GM19239 (cell line): ENCODE results near the gene SH3YL1.

Experiments
- DNase-seq: peaks from one replicate; pipeline ENCODE4 v3.0.0; 2011; ENCODE audit warnings: low spot score; ENCODE audit not compliant: insufficient read length
- FAIRE-seq: peaks from 2 replicates; lab custom pipeline; 2011; peaks lifted over from hg19 to GRCh38; lab: Jason Lieb, UNC

The SH3YL1 gene

DNA sequence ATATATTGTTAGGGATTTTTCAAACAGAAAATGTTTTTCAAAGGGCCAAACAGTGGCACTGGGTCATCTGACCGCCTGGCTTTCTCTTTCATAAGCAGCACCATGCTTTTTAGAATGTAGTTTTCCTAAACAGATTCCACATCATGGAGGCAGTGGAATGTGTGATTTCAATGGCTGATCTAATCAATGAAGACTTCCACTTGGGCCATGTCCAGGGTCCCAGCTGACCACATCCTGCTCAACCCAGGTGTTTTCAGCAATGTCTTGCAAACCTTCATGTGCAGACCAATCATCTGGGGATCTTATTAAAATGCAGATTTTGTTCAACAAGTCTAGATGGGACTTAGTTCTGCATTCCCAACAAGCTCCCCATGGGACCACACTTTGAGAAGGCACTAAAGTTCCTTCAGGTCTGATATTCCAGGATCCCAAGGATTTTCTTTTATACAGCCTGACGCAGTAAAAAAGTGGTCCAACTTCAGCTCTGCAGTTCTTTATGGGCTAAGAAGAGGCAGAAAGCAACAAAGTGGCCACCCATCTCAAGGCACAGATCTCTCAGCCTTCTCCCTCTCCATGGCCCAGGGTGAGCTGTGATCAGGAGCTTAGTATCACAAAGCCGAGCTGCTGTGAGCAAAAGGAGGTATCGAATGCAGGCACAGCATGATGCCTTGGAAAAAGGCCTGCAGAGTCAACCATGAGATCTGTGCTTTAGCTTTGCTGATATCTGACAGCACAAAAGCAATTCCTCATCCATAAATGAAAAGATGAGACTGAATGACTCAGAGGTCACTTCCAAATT is 20.4 kb upstream of the SH3YL1 start:
- no peak for FAIRE-seq
- no peak for DNase-seq

DNA sequence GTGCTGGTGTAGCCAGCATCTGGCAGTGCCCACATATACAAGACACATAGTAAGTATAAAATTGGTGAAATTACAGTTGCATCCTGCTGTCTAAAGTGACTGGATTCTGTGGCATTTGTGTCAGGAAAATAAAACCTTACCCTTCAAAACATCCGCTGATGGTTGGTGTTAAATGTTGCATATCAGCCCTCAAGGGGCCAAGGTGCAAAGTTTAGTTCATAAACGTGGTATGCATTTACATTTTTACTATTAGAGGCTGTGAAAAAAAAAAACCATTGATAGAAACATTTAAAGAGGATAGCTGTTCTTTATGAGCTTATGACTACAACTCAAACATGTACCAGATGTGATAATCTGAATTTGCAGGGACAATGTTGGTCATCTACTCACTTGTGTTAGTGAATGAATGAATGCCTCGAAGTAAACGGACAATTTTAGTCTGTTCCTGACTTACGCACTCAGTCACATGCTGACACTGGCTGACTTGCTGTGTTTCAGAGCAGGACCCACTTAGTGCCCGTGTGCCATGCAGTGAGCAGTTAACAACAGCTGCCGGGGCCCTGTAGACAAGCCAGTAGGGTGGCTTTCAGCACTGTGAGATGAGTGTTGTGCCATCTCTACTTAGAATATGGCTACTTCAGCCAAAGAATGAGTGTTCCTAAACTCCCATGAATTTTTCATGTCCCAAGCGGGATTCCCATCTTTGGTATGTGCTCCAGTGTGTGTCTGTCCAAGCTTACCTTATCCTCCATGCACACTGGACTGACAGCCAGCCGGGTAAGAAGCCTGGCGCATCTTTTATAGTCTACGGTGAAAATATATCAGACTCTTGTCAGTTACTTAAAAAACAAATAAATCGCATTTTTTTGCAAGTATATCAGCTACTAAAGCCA is 18.8 kb upstream of the SH3YL1 start:
- no peak for FAIRE-seq
- DNase-seq: no peak

DNA sequence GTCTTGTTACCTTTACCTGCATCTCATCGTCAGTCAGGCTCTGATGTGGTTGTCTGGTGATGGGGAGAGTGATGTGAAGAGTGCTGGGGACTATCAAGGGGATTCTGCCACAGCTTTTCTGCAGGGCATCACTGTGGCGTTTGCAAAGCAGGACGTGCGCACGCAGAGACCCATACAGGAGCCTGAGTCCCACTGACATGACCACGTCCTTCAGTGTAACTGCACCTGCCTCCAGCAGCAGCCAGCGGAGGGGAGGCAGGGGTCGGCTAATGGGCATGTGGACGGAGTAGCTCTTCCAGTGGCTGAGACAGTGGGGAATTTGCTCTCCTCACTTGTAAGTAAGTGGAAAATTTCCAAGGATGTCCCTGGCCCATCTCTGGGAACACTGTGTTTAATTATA is 17.5 kb upstream of the SH3YL1 start:
- DNase-seq (no peak), FAIRE-seq (no peak)

DNA sequence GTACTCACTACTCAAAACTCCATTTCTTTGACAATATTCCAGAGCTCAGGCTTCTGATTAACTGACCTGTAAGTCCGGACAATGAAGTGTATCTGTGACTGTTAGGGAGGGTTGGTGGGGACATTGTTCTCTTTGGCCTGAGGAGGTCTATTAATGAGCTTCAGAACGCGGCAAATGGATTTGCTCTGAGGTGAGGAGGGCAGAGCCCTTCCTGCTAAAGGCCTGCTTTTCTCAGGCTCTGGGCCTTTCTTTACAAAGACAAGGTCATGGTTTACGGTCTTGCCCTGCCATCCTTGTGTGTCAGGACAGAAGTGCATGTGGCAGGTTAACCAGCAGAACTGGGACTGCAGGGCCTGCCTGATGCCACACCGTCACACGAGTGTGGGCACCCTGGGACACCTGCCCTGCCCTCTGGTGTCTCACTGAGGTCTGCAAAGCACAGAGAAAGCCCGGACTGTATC is 16.8 kb upstream of the SH3YL1 start:
- DNase-seq (no peak), FAIRE-seq (no peak)

DNA sequence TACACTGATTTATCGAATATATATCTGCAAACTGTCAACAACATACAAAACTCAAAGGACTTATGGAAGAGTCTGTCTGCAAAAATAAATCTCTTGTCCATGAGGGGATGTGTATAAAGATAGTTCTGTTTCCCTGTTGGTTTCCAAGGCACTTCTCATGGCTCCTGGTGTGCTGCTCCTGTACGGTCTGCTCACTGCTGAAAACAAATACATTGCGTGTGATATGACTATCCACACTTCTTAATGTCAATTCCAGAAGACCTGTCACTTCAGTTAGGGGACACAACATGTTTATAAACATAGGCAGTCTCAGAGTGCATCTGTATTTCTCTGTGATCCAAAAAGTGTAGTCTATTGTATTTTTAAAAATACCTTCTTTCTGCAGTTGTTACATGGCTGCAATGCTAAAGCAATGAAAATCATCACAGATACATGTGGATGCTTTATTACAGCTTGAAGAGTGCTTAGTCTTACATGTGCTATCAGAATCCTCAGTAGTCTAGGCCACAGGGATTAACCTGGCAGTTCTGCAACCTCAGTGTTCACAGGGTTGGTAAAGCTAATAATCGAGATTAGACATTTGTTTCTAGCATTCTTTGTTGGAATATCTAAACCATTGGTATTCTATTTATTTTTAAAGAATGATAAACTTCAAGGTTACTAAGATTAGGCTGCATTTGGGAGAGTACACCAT is 16.3 kb upstream of the SH3YL1 start:
- FAIRE-seq: no peak

DNA sequence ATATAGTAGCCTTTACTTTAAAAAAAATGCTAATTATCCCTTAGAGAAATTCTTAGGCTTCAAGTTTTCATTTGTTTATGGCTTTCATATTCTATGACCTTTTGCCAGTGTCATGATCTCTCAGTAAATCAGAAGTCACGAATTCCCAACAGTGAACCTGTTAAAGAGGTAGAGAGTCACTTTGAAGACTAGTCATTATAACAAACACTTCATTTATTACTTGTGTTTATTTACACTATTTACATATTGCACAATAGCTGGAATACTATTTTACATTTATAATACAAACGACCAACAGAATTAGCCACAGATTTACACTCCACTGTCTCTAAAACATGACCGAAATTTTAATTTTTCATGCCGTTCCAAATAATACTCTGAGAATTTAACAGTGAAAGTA is 15.5 kb upstream of the SH3YL1 start:
- FAIRE-seq: no peak
- DNase-seq: no peak

More for the DNA sequence above, 16.3 kb upstream of the SH3YL1 start:
- no peak for DNase-seq

DNA sequence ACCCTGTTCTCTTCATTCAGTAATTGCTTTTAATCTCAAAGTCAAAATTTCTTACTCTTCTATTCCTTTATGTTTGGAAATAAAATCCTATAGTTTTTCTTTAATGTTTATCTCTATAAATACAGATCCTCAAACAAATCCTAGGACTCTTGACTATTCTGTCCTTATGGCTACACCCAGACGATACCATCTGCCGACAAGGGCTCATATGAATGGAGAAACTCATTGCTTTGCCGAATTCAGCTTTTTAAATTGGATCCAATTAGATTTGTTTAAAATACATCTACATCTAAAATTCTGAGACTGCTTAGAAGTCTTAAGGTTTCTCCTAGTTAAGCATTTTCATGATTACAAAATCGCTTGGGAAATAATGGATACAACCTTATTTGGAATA is 15.1 kb upstream of the SH3YL1 start:
- no peak for FAIRE-seq
- DNase-seq: no peak

DNA sequence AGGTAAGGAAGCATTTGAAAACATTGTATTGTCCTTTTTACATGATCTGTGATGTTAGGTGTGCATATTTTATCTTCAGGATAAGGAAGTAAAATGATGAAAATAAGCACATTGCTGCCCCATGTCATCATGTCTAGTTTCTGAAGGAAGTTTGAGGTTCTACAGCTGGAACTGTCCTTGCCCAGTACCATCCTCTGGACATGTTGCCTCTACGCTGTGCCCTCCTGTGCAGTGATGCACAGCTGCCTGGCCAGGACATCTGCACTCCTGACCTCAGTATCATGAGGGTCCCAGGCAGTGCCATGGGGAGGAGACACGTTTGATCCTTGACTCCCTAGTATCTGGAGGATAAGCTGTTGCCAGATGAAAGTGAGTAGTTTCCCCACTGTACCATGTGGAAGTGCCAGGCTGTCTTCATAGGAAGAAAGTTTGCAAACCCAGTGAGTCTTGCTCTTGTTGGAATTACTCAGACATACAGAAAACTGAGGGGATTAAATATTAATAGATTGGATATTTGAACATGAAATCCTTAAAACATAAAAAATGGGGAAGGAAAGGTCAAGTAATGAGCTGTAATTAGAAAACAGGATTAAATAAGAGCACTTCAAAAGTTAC is 14.6 kb upstream of the SH3YL1 start:
- FAIRE-seq: no peak

DNA sequence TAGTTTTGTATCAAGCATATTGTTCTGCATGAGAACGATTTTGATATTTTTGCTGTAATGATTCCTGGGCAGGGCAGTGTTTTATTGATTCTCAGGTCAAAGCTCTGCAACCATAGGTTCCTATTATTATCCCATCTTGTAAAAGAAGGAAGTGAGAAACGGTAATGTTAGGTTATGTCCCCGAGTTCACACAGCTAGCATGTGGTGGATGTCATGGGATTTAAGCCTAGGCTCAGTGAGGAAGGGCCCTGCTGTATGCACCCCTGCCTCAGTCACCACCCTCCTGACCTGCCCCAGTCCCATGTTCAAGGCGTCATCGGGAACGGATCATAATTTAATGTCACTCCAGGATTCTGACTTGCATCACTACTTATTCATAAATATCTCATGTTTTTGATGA is 11.6 kb upstream of the SH3YL1 start:
- FAIRE-seq: peak; percentile 54
- DNase-seq: no peak

More for the DNA sequence above, 14.6 kb upstream of the SH3YL1 start:
- DNase-seq: no peak

DNA sequence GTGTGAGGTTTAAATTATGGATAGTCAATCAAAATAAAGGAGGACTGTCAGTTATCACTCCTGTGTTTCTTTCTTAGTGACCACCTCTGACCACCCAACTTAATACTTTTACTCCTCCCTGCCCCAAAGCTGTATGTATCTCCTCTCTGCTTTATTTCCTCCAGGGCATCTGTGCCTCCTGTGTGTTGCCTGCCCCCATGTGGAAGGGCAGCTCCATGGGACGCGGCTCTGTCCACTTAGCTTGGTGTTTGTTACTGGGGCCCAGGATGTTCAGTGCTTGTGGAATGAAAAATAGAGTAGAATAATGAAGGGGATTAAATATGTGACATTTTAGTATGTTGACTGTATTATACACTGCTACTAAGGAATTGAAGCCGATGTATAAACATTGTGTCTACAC is 10.7 kb upstream of the SH3YL1 start:
- DNase-seq: no peak
- FAIRE-seq: no peak

DNA sequence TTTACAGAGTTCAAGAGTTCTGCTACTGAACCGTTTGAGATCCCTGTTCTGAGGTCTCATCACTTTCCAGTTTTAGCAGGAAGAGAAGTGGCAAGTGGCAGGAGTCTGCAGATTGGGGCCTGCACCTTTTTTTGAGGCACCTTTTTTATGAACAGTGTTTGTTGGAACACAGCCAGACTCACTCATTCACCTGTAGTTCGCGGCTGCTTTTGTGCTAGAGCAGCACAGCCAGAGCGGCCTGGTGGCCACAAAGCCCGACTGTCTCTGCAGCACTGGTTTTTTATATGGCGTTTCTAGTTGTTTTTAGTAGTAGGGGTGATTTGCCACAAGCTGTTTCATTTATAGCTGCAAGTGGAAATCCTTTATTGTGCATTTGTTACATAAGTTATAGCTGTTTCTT is 9.5 kb upstream of the SH3YL1 start:
- no peak for FAIRE-seq
- no peak for DNase-seq

DNA sequence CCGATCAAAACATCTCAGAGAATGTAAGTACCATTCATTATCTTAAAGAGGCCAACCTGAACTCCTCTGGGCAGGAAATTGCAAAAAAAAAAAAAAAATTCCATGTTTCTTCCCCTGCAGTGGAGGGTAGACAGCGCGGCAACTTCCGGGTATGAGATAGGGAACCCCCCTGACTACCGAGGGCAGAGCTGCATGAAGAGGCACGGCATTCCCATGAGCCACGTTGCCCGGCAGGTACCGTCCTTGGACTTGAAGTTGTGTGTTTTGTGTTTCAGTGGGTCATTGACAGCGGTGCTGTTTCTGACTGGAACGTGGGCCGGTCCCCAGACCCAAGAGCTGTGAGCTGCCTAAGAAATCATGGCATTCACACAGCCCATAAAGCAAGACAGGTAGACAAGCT is 8.1 kb upstream of the SH3YL1 start:
- DNase-seq: no peak
- no peak for FAIRE-seq

DNA sequence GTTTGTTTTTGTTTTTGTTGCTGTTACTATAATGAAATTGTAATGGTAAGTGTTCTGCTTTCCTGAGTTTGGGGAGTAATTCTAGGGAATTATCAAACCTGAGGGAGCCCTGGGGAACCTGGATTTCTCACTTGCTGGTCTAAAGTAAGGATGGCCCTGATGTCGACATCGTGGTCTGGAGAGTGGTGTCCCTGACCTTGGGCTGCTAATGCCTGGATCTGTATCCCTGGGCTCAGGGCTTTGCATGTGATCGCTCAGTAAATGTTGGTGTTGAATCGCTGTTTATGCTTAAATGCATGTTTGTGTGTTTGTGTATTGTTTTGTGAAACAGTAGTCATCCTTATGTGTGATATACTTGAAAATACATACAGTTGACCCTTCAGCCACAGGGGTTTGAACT is 7.0 kb upstream of the SH3YL1 start:
- FAIRE-seq (no peak), DNase-seq (no peak)

DNA sequence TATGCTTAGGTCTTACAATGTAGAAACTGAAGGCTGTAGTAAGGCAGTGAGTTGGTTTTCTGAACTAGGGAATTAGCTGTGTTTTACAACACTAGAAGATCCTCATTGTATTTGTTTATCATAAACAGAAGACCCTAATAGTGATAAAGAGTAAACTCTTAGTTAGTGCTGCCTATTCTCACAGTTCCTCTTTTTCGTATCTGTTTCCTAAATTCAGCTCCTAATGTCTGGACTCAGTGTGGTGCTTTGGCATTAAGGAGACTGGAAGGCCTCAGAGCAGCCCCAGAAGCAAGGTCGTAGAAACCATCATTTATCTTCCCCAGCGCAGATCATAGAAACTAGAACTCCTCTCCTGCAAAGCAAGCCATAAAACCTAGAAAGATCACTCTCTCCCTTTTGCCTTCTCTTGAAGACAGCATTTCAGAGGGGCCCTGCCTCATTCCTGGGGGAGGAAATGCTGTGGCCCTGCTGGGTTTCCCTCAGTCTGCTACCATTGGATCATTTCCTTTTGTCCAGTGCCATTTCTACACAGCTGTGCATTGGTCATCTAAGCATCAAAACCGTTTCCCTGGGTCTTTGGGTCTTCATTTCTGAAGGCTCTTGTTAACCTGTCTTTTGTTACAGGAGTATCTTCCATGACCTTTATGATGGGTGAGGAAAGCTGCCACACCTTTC is 5.7 kb upstream of the SH3YL1 start:
- no peak for DNase-seq
- FAIRE-seq: no peak

DNA sequence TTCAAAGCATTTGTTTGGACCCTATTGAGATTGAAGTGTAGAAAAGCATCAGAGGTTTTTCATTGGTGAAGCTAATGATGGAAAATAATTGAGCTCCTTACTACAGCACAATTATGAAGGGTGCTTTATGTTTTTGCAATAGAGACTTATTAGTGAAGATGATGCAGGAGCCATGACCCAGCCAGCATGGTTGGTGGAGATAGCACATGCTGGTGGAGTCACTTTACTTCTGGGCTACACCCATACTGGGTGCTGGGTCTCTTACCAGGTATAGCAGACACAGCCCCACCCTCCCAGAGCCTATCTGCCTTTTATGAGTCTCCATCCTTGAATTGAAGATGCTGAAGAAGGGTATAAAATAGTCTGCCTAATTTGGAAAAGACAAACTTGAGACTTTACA is 4.5 kb upstream of the SH3YL1 start:
- DNase-seq (no peak), FAIRE-seq (no peak)

DNA sequence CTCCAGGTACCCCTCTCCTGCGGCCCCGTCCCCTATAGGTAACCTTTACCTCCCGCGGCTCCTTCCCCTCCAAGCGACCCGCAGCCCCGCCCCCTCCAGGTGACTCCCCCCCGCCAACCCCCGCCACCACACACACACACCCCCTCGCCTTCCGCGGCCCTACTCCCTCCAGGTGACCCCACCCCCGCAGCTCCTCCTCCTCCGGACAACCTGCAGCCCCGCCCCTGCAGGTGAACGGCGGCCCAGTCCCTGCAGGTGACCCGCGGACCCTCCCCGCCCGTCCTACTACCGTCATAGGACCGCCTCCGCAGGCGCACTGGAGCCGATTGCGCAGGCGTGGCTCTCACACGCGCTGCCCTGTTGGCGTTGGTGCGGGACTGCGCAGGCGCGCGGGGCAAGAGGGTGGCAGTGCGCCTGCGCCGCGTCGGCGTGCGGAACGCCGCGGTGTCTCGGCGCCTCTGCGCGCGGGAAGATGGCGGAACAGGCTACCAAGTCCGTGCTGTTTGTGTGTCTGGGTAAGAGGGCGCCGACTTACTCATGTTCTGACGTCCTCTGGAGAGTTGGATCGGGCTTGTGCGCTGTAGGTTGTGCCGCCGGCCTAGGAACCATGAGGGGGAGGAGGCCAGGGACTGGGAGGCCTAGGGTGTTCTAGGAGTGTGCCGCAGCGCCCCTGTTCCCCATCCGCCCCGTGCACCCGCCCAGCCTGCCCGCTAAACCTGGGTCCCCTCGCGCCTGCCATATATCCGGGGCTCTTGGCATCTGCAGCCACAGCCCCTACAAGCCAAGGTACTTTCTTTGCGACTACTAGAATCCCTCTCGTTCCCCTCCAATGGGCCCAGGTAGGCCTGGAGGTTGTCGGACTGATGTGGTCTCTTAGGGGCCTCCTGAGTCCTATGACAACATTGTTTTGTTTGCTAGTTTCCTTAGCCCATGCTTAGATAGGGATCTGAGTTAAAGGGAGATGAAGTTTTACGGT is 949 bp upstream of the SH3YL1 start, which contains the start of gene ACP1:
Gene ACP1, plus strand, starts transcription at position 455 of the 976 bp plus-strand sequence. Its CDS starts 18 bp downstream, at position 473.
- FAIRE-seq (peak; percentile 88), DNase-seq (peak; percentile 95)

DNA sequence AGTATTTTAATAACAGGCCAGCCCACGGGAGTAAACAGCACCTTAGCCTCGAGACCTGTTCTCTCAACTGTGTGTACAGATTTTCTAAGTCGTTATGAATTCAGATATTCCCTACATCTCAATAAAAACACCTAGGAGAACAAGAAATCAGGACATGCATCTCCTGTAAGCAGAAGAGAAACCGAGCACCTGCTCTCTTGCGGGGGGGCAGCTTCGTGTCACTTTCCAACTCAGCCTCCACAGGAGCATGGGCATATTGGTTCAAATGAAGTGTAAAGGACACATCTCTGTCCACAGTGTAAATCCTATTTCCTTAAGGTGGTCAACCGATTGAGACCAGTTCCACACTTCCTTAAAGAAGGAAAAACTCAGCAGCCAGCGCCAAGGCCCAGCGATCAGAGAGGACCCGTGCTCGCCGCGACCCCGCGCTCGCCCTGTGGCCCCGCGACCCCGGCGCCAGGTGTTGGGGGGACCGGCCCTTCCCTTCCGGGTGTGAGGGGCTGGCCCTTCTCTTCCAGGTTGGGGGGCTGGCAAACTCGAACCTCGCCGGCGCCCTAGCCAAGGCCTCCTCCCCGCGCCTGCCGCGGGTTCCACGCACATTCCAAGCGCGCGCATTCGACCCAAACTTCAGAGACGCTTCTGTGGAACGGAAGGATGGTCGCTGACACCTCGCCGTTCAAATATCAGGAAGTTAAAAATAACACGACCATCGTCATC is 652 bp downstream of the SH3YL1 start:
- FAIRE-seq (no peak), DNase-seq (no peak)

DNA sequence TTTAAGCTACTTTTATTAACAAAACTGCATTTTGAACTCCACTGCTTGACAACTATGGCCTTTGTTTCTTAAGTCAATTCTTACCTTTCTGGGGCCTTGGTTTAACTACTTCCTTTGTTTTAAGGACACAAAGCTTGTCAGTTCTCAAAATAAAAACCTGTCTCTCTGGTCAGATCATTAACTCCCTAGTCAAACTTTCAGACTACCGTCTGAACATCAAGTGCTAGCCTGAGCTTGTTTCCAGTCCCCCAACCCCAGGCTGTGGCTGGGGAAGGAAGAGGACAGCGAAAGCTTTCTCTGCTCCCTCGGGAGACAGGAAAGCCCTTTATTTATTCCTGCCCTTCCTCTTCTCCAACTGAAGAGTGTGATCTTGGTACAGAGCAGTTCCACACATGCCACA is 1.7 kb downstream of the SH3YL1 start:
- FAIRE-seq: no peak
- DNase-seq: no peak
